Activated naive CD8-positive, alpha-beta T cell treated with anti-CD3 and anti-CD28 coated beads, Interleukin-2, amount 50 U/mL, for 24 hours (primary cell): Measurements from ENCODE around the gene IRS4.

ENCODE experiments used
- ATAC-seq: fragments of 150-1000 bp; cut with Tn5 transposase; one replicate; pipeline ENCODE4 v1.10.0; 2021
- DNase-seq: peaks from one replicate; pipeline ENCODE4 v3.0.0; 2021
- H3K27ac Mint-ChIP-seq: one replicate; pipeline ENCODE4 v1.8.0; 2021; ENCODE audit warnings: mild to moderate bottlenecking, mixed read lengths
- H3K27me3 Mint-ChIP-seq: one replicate; pipeline ENCODE4 v1.8.0; 2021; ENCODE audit warnings: mixed read lengths
- H3K36me3 Mint-ChIP-seq: one replicate; pipeline ENCODE4 v1.8.0; 2021; ENCODE audit warnings: low read depth, mixed read lengths
- H3K4me1 Mint-ChIP-seq: one replicate; pipeline ENCODE4 v1.8.0; 2021; ENCODE audit warnings: mixed read lengths
- H3K4me3 Mint-ChIP-seq: one replicate; pipeline ENCODE4 v1.8.0; 2021; ENCODE audit warnings: mild to moderate bottlenecking, moderate library complexity, mixed read lengths
- H3K9me3 Mint-ChIP-seq: one replicate; pipeline ENCODE4 v1.8.0; 2021; ENCODE audit warnings: mixed read lengths

The IRS4 gene

DNA sequence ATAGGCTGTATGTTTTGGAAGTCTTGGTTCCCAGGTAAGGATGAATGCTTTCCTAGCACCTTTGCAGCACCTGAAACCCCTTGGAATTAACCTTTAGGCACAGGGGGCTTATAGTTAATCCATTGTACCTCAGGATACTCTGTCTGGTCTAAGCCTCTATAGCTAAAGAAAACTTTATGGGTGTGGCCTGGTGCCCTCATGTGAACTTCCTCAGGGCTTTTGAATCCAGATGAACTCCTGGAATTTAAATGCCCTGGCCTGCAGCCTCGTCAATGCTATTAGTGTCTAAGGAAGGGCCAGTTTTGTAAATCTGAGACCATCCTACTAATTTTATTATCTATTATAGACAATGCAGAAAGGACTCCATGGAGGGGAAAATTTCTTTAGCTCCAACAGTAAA lies 33.8 kb downstream of the IRS4 start:
- no peak overlapping the region for H3K4me3 Mint-ChIP-seq
- H3K36me3 Mint-ChIP-seq, result no peaks in the 10 kb centered on the region
- H3K27ac Mint-ChIP-seq, result no peak overlapping the region
- no peak for DNase-seq
- no peaks in the 10 kb centered on the region for H3K27me3 Mint-ChIP-seq
- no peak for ATAC-seq
- no peaks in the 10 kb centered on the region for H3K4me1 Mint-ChIP-seq
- H3K9me3 Mint-ChIP-seq, result no peaks in the 10 kb centered on the region

DNA sequence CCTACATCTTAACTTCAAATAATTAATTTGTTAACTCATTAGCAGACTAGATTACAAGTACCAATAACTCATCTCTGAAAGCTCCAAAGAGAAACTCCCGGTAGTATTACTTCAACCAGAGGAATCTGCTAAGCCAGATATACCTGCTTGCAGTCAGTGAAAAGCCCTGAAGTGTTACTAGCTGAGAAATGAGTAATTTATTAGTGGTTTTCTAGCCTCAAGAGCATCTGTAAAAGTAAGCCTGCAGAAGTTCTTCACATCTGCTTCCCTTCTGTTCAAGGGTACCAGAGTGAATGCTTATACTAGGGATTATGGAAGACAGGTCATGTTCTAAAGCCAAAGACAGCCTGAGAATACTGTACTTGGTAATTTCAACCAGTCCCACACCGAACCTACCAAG lies 34.7 kb downstream of the IRS4 start:
- no peak overlapping the region for H3K4me3 Mint-ChIP-seq
- H3K27me3 Mint-ChIP-seq, result no peaks in the 10 kb centered on the region
- ATAC-seq (no peak), DNase-seq (no peak)
- no peak overlapping the region for H3K27ac Mint-ChIP-seq
- no peaks in the 10 kb centered on the region for H3K36me3 Mint-ChIP-seq
- H3K9me3 Mint-ChIP-seq, result no peaks in the 10 kb centered on the region
- H3K4me1 Mint-ChIP-seq, result no peaks in the 10 kb centered on the region

DNA sequence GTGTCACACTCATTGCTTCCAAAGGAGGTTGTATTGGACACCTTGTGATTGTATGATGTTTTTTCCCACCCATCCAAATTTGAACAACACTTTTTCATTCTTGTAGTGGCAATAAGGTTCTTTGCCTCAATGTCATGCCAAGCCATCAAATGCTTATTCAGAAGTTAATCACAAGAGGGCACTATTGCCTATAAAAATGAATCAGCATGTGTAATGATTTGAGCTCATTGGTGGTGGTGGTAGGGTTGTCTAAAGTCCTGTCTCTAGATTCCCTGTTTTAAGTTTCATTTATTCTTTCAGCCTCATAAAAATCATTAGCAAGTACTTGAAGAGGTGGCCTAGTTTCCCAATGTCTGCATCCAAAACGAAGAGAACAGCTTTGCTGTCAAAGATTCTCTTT lies 37.0 kb downstream of the IRS4 start:
- no peaks in the 10 kb centered on the region for H3K27me3 Mint-ChIP-seq
- ATAC-seq (no peak), DNase-seq (no peak)
- no peaks in the 10 kb centered on the region for H3K4me1 Mint-ChIP-seq
- no peaks in the 10 kb centered on the region for H3K36me3 Mint-ChIP-seq
- H3K4me3 Mint-ChIP-seq, result no peak overlapping the region
- no peak overlapping the region for H3K27ac Mint-ChIP-seq
- no peaks in the 10 kb centered on the region for H3K9me3 Mint-ChIP-seq

DNA sequence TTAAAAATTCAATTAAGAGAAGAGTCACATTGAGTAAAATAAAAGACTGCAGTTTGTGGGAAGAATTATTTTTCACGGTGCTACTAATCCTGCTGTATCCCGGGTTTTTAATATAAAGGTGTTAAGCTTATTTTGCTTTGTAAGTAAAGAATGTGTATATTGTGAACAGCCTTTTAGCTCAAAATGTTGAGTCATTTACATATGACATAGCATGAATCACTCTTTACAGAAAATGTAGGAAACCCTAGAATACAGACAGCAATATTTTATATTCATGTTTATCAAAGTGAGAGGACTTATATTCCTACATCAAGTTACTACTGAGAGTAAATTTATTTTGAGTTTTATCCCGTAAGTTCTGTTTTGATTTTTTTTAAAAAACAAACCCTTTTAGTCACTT lies 39.7 kb downstream of the IRS4 start:
- no peak for DNase-seq
- Mint-ChIP-seq H3K4me3 (no peak overlapping the region), H3K9me3 (no peaks in the 10 kb centered on the region), H3K27ac (no peak overlapping the region), H3K36me3 (no peaks in the 10 kb centered on the region), H3K27me3 (no peaks in the 10 kb centered on the region), H3K4me1 (no peaks in the 10 kb centered on the region)
- ATAC-seq, result no peak
